HG03095 (cell line): Measurements from ENCODE around the gene PERM1.
"Not testable (repeated sequence)": the region's sequence is repeated elsewhere in the genome, so short reads cannot be mapped to it uniquely, and the experiment has no call there.

Experiments
- ATAC-seq: cut with Tn5 transposase; IDR thresholded peaks from one replicate; pipeline ENCODE4 v1.9.1; 2021; ENCODE audit warnings: moderate library complexity; ENCODE audit not compliant: unreplicated experiment

PERM1 gene

DNA sequence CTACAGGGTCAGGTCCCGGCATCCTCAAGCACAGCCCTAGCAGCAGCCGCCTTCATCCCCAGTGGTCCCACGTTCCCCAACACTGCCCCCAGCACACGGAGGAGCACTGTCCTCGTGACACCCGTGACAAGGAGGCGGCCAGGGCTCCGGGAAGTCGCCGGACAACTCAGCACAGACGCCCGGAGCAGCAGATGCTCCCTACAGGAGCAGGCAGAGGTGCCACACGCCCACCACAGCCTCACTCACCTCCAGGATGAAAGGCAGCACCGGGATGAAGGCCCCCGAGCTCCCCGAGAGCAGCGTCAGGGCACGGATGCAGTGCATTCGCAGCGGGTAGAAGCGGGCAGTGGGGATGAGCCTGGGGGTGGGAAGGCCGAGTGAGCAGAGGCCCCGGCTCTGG lies 31.0 kb downstream of the PERM1 start:
- ATAC-seq, result no peak

GRCh38 chr1:950268-950667 lies 31.6 kb downstream of the PERM1 start:
- no peak for ATAC-seq

DNA sequence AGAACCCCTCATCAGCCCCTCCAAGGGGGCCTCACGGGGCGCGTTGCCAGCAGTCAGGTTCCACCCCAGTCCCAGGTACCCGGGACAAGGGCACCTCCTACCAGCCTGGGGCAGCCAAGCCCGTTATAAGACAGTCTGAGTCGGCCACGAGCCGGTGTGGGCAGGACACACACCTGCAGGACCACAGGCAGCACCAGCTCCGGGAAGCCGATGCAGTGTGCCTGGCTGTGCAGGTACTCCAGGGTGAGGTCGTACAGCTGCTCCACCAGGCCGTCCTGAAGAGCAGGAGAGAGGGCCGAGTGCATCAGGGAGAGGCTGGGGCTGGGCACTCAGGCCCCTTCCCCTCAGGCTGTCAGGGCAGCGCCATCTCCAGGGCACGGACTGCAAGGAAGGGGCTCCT lies 33.9 kb downstream of the PERM1 start:
- no peak for ATAC-seq

GRCh38 chr1:946811-947210 lies 35.1 kb downstream of the PERM1 start:
- not testable (repeated sequence) for ATAC-seq

GRCh38 chr1:945688-946556 lies 36.0 kb downstream of the PERM1 start:
- no peak for ATAC-seq

DNA sequence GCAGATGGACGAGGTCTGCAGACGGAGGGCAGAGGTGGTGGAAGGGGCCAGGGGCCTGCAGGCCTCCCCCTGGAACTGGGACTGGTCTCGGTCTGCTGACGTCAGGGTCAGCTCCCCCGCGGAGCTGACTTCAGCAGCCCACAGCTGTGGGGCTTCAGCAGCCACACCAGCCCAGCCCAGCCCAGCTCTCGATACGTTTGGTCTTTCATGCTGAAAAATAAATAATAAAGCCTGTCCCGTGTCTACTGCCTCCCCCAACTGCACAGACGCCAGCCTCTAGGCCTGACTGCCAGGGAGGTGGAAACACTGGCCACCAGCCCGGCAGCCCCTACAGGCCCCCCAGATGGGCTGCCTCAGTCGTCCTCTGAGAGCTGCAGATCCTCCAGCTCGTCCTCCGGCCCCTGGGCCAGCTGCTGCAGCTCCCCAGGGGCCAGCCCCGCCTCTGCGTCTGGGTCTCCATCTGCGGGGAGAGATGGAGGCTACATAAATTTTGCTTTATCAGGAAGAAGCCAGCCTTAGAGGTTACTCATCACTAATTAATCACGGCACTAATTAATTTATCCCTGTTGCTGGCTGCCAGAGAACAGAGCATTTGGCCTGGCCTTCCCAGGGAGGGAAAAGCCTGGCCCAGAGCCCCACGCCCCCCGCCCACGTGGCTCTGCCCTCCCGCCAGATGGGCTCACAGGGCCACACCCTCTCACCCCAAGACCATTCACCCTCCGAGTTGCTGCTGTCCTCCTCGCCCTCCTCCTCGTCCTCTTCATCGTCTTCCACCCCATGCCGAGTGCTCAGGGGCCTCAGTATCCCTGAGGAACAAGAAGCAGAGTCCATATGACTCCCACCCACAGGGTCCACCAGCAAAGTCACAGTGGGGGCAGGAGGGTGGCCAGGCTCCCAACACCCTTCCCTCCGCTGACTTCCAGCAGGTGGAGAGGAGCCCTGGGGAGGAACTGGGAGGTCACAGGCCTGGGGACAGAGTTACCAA lies 37.3 kb downstream of the PERM1 start:
- no peak for ATAC-seq

DNA sequence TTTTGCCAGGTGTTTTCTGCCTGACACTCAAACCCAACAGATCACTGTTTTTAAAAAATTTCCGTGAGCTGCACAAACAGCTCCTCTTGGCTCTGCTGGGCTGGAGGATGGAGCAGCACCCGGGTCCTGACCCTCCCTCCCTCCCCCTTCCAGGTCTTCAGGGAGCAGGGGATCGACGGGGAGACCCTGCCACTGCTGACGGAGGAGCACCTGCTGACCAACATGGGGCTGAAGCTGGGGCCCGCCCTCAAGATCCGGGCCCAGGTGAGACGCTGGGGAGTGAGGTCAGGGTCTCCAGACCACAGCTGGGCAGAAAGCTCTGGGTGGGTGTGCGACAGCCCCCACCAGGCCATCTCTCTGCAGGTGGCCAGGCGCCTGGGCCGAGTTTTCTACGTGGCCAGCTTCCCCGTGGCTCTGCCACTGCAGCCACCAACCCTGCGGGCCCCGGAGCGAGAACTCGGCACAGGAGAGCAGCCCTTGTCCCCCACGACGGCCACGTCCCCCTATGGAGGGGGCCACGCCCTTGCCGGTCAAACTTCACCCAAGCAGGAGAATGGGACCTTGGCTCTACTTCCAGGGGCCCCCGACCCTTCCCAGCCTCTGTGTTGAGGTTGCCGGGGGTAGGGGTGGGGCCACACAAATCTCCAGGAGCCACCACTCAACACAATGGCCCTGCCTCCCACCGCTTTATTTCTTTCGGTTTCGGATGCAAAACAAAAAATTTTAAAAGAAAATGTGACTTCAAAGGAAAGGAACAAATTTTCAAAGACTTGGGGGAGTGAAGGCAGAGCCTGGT lies 38.1 kb downstream of the PERM1 start:
- ATAC-seq, result no peak

DNA sequence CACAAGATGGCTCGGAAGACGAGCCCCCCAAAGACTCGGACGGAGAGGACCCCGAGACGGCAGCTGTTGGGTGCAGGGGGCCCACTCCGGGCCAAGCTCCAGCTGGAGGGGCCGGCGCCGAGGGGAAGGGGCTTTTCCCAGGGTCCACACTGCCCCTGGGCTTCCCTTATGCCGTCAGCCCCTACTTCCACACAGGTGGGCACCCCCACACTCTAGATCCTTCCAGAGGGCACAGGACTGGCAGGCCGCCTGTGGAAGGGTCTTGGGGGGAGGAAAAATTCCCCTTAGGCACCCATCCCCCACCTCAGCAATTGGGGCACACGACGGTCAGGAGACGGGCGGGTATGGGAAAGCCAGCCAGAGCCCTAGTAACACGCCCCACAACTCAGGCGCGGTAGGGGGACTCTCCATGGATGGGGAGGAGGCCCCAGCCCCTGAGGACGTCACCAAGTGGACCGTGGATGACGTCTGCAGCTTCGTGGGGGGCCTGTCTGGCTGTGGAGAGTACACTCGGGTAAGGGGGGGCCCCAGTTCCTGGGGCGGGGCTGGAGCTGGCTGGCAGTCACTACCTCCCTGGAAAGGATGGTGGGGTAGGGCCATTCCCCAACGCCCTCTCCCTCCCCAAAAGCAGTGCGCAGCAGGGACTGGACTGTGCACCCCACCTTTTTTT lies 38.9 kb downstream of the PERM1 start:
- ATAC-seq, result no peak

DNA sequence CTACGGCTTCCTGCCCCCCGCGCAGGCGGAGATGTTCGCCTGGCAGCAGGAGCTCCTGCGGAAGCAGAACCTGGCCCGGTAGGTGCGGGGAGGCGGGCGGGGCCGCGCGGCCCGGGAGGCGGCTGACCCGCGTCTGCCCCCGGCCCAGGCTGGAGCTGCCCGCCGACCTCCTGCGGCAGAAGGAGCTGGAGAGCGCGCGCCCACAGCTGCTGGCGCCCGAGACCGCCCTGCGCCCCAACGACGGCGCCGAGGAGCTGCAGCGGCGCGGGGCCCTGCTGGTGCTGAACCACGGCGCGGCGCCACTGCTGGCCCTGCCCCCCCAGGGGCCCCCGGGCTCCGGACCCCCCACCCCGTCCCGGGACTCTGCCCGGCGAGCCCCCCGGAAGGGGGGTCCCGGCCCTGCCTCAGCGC lies 39.5 kb downstream of the PERM1 start:
- no peak for ATAC-seq

DNA sequence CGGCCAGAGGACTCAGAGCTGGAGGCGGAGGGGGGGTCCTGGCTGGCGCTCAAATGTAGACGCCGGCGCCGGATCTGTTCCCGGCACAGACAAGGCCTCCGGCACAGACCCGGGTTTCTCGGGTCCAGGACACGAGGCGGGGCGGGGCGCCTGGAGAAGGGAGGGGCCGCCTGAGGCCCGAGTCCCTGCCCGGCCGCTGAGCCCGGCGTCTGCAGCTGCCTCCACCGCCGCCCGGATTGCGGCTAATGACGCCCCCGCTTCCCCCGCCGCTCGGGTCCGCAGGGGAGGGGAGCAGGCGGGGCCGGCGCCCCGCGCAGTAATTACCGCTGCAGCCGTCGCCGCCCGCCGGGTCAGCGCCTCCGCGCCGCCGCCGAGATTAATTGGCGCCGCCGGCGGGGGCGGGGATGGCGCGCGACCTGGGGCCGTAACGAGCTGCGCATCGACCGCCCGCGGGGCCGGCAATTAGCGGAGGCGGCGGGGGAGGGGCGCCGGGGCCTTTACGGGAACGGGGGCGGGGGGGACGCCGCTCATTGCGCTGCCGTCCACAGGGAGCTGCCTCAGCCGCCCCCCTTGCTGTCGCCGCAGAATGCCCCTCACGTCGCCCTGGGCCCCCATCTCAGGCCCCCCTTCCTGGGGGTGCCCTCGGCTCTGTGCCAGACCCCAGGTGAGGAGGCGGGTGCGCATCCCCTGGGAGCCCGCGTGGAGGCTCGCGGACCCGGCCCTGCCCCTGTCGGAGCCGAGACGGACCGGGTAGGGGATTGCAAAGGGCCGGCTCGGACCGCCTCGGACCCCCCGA lies 40.1 kb downstream of the PERM1 start:
- no peak for ATAC-seq

DNA sequence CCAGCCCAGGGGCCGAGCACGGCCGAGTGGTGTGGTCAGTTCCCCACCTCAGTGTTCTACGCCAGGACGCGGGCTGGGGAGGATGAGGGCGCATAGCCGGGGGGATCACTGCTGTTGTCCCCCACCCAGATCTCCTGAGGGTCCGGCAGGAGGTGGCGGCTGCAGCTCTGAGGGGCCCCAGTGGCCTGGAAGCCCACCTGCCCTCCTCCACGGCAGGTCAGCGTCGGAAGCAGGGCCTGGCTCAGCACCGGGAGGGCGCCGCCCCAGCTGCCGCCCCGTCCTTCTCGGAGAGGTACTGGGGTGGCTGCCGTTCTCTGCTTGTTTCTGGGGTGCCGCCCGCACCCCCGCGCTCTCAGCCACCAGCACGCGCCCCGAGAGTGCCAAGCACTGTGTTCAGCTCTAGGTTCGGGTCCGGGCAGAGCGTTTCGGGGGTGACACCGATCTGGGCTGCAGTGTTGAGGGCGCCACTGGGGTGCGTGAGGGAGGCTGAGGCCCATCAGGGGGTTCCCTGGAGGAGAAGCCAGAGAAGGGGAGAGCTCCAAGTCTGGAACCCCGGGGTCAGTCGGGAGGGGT lies 40.8 kb downstream of the PERM1 start:
- no peak for ATAC-seq

DNA sequence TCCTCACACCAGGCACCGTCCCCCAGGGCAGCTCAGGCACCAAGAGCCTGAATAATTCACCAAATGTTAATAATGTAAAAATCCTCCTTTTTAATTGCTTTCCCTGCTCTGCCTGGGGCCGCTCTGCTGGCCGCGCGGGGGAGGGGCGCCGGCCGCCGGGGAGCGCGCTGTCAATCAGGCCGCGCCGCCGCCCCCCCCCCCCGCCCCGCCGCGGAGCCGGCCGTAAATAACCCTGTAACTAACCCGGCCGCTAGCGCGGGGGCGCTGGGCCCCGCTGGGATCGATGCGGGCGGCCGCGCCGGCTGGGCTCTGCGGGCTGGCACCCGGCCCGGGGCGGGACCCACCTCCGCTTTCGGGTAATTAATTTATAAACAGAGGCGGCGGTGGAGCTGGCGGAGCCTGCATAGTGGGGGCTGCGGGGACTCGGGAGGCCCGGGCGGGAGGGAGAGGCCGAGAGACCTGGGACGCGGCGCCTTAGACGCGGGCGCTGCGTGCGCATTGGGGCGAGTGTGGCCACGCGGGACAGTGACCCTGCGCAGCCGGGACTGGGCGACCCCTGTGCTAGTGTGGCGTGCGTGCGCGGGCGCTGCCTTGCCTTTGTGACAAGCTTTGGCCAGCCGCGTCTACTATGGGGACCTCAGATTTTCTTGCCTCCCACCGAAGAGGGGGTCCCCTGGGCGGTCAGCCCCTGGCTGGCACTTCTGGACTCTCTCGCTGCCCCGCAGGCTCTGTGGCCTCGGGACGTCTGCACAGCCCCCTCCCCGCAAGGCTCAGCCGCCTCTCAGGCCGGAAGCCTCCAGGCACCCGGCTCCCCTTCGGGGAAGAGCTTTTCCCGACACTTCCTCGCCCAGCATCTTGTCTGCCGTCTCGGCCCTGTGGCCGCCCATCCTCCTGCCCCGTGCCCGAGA lies 41.5 kb downstream of the PERM1 start:
- ATAC-seq, result no peak

DNA sequence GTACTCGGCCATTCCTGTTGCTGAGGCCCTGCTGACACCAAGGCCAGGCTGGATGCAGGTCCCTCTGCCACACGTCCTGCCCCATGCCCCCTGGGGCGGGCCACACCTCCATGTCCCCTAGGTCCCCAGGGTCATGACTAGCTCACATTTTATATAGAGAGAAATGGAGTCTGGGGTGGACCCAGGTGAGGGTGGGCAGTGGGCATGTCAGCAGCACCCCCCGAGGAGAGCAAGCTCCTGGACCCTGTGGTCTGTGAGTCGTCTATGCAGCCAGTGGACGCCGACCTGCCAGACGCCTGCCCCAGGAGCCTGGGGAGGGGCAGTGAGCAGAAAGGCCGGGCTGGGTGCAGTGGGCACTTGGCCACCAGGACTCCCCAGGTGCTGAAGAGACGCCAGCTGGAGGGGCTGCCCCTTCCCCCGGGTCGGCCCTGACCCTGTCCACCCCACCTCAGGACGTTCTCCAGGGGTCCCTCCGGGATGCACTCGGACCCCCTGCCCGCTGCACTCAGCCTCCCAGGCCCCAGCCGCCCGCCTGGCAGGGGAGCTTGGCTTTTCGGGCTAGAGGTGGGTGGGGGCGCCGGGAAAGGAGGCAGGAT lies 42.3 kb downstream of the PERM1 start:
- no peak for ATAC-seq

GRCh38 chr1:938711-939489 lies 43.0 kb downstream of the PERM1 start:
- no peak for ATAC-seq

- no peak for ATAC-seq
These were observed 43.7 kb downstream of the PERM1 start for GRCh38 chr1:938088-938683.

GRCh38 chr1:937521-937920 lies 44.4 kb downstream of the PERM1 start:
- no peak for ATAC-seq
